HG03558 (cell line): Measurements from ENCODE around the gene ZDHHC16.
"Not testable (repeated sequence)": the region's sequence is repeated elsewhere in the genome, so short reads cannot be mapped to it uniquely, and the experiment has no call there.

Experiments
- ATAC-seq: cut with Tn5 transposase; IDR thresholded peaks from one replicate; pipeline ENCODE4 v1.9.1; 2021; ENCODE audit warnings: moderate number of reproducible peaks; ENCODE audit not compliant: unreplicated experiment; ENCODE audit errors: extremely low read depth

The ZDHHC16 gene

GRCh38 chr10:97468781-97469180, 22.8 kb downstream of the ZDHHC16 start:
- ATAC-seq, result not testable (repeated sequence)

- ATAC-seq, result no peak
Observed at GRCh38 chr10:97474918-97475317, 28.9 kb downstream of the ZDHHC16 start.

DNA sequence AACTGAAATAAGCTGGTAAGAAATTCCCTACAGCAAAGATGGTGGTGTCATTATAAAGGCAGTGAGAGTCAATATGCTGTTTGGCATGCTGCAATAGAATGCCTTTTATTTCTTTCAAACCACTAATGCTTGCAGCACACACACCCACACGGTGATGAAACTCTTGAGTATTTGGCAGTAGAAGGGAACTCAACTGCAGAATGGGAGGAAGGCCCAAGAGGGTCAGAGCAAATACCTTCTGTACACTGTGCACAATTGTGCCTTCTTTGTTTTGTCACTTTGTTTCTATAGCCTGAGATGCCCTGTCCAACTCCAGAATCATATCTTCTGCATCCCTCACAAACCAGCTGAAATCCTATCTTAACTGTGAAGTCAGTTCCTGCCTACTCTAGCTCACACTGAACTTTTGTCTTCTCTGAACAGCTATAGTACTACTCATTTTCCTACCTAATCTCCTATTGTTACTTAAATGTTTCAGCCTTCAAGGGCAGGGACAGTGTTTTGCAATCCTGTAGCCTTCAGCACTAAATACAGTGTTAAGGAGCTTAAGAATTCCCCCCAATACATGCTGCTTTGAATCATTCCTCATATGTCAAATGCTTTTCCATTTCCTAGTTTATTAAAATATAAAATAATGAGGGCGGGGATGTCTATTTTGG, 30.1 kb downstream of the ZDHHC16 start:
- no peak for ATAC-seq

- not testable (repeated sequence) for ATAC-seq
Observed at GRCh38 chr10:97479410-97479809, 33.4 kb downstream of the ZDHHC16 start.

GRCh38 chr10:97479939-97480338, 34.0 kb downstream of the ZDHHC16 start:
- no peak for ATAC-seq

DNA sequence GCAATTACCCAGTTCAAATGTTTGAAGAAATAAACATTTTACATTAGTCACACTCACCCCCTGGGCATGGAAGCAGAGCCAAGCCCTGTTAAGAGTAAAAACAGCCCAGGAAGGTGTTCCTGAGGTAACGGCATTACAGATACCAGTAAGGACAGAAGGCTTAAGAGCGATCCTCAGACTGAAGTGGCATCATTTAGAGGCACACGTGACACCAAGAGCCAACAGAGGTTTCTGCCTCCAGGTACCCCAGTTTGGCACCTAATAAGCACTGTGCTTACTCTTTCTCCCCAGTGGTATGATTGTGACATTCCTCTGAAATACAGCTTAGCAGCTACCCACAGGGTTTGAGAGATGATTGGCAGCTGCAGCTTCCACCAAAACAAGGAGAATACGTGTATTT, 35.1 kb downstream of the ZDHHC16 start:
- no peak for ATAC-seq

- no peak for ATAC-seq
Observed at GRCh38 chr10:97482381-97482780, 36.4 kb downstream of the ZDHHC16 start.

- ATAC-seq, result no peak
Observed at GRCh38 chr10:97483506-97483905, 37.5 kb downstream of the ZDHHC16 start.

DNA sequence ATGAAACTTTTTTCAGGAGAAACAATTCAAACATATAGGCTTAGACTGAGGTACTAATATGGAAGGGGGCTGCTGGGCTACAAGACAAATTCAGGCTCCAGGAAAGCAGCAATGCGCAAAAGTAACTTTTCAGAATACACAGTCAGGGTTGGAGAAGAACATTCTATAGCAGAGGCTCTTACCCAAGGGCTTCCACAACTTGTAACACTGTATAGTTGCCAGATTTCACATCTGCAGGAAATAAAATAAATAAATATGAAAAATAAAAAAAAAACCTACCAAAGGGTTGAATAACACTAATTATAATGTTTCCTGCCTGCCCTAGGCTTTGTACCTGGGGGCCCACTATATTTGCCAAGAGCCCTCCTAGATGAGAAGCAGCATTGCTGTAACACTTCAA, 37.9 kb downstream of the ZDHHC16 start:
- no peak for ATAC-seq

DNA sequence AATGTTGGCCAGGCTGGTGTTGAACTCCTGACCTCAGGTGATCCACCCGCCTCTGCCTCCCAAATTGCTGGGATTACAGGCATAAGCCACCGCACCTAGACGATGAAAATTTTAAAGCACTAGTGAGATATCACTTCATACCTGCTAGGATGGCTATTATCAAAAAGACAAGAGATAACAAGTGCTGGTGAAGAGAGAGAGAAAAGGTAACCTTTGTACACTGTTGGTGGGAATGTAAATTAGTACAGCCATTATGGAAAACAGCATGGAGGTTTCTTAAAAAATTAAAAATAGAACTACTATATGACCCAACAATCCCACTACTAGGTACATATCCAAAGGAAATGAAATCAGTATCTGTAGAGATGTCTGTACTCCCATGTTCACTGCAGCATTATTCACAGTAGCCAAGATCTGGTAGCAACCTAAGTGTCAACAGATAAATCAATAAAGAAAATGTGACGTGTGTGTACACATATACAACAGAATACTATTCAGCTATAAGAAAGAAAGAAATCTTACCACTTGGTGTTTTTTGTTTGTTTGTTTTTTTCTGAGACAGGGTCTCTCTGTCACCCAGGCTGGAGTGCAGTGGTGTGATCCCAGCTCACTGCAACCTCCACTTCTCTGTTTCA, 39.8 kb downstream of the ZDHHC16 start:
- no peak for ATAC-seq

GRCh38 chr10:97490592-97490991, 44.6 kb downstream of the ZDHHC16 start:
- no peak for ATAC-seq

DNA sequence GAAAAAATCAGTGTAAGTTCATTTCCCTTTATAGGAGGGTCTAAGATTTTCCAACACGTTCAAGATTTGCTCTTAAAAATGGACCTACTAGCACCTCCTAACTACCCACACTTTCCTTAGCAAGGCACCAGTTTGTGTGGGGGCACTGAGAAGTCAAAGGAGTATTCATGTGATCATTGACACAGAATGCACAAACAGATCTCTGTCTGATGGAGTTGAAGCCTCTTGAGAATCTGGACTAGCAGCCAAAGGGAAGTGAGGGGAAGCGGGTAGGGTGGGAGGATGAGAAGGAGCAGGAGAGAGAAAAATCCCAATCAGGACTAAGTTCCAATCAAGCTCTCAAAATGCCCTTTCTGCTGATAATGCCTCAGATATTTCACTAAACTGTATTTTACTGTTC, 48.2 kb downstream of the ZDHHC16 start:
- ATAC-seq, result no peak

DNA sequence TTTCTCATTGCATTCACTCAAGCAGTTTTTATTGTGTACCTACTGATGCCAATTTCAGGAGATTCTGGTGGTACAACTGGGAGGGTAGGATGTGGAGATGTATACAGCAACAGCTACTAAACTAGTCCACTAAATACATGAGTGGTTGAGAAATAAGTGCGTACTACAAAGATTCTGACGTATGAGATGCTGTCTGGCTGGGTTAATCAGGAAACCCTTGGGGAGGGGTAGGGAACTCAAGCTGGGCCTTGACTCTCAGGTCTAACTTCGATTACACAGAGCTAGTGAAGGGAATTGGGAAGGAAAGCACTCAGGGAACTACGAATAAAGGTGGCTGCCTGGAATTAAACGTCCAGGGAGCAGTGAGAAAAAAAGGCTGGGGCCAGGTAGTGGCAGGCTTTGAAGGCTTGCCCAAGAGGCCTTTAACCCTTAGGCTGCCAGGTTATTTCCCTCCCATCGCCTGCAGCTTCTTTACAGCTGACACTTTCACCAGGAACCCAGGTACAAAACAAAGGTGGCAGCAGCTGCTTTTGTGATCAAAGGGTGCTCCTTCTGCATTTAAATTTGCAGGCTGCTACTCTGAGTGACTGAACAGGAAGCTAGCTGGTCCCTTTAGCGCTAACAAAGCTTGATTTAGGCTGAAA, 49.0 kb downstream of the ZDHHC16 start:
- ATAC-seq, result no peak

GRCh38 chr10:97497572-97498075, 51.6 kb downstream of the ZDHHC16 start:
- no peak for ATAC-seq

DNA sequence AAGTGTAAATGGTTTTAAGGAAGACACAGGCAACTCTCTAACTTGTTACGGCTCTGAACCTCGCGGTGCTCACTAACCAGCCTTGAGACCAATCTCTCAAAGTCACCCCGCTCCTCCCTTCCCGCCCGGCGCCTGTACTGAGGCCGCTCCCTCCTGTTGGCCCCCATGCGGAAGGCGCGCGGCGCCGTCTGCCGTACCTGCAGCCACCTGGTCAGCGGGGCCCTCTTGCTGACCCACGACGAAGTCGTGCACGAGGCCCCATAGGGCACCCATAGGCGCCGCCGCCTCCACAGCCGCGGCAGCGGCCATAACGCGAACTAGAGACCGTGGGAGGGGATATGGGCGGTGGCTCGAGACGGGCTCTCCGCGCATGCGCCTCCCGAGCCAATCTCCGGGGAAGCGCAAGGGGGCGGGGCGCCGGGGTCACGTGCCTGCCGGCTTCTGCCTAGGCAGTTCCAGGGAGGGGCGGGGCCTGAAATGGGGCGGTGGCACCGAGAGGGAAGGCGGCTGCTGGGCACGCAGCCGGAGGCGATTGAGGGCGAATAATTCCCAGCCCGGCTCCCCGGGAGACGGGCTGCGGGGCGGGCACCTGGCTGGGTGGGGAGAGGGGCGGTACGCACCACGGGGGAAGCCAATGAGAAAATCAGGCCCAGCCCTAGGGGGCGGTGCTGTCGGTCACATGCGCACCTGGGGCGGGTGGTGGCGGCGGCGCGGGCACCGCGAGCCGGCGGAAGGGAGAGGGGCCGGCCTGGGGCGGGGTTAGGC, 52.3 kb downstream of the ZDHHC16 start, which contains the start of gene MMS19:
Gene MMS19 (minus strand): TSS at position 347 of the 765 bp plus-strand sequence. CDS start 38 bp downstream, at position 309.
- ATAC-seq, result peak; percentile 74

- no peak for ATAC-seq
Observed at GRCh38 chr10:97498841-97499560, 53.0 kb downstream of the ZDHHC16 start, which contains the start of gene UBTD1. UBTD1 (plus strand) TSS chr10:97498924; CDS start chr10:97499204, 280 bp downstream.

GRCh38 chr10:97499561-97500296, 53.8 kb downstream of the ZDHHC16 start:
- ATAC-seq, result no peak

- no peak for ATAC-seq
Observed at GRCh38 chr10:97500297-97500575, 54.3 kb downstream of the ZDHHC16 start.

GRCh38 chr10:97502916-97503315, 56.9 kb downstream of the ZDHHC16 start:
- ATAC-seq, result no peak
